ENCODE measurements around the gene LY9.

LY9 gene

GRCh38 chr1:160835751-160836150, 39.8 kb downstream of the LY9 start:
- DNase-seq (ENCODE audit: low spot score), result no peak

GRCh38 chr1:160836561-160836960, 40.6 kb downstream of the LY9 start:
- DNase-seq (ENCODE audit: low spot score), result no peak

GRCh38 chr1:160836981-160837557, 41.1 kb downstream of the LY9 start:
- DNase-seq (ENCODE audit: low spot score), result no peak

GRCh38 chr1:160837558-160838205, 41.7 kb downstream of the LY9 start:
- no peak for DNase-seq (ENCODE audit: low spot score)

- DNase-seq (ENCODE audit: low spot score), result no peak
These were observed 42.9 kb downstream of the LY9 start for GRCh38 chr1:160838888-160839287.

GRCh38 chr1:160839746-160840145, 43.8 kb downstream of the LY9 start:
- DNase-seq (ENCODE audit: low spot score), result no peak

GRCh38 chr1:160841079-160841478, 45.1 kb downstream of the LY9 start:
- DNase-seq (ENCODE audit: low spot score), result no peak

GRCh38 chr1:160844447-160845232, 48.7 kb downstream of the LY9 start:
- DNase-seq (ENCODE audit: low spot score), result no peak

- no peak for DNase-seq (ENCODE audit: low spot score)
These were observed 50.3 kb downstream of the LY9 start for GRCh38 chr1:160846281-160846680.

- no peak for DNase-seq (ENCODE audit: low spot score)
These were observed 54.6 kb downstream of the LY9 start for GRCh38 chr1:160850541-160850940.

GRCh38 chr1:160850993-160851392, 55.0 kb downstream of the LY9 start:
- DNase-seq (ENCODE audit: low spot score), result no peak

GRCh38 chr1:160853014-160853413, 57.0 kb downstream of the LY9 start:
- no peak for DNase-seq (ENCODE audit: low spot score)

GRCh38 chr1:160853754-160854153, 57.8 kb downstream of the LY9 start:
- no peak for DNase-seq (ENCODE audit: low spot score)

- DNase-seq (ENCODE audit: low spot score), result no peak
These were observed 59.4 kb downstream of the LY9 start for GRCh38 chr1:160855181-160855981.

- no peak for DNase-seq (ENCODE audit: low spot score)
These were observed 62.1 kb downstream of the LY9 start for GRCh38 chr1:160858097-160858496.

- DNase-seq (ENCODE audit: low spot score), result no peak
These were observed 62.5 kb downstream of the LY9 start for GRCh38 chr1:160858507-160858906.

GRCh38 chr1:160859166-160859565, 63.2 kb downstream of the LY9 start:
- DNase-seq (ENCODE audit: low spot score), result no peak

GRCh38 chr1:160860840-160861505, 65.0 kb downstream of the LY9 start:
- no peak for DNase-seq (ENCODE audit: low spot score)

- DNase-seq (ENCODE audit: low spot score), result no peak
These were observed 66.5 kb downstream of the LY9 start, which contains the start of gene CD244 for GRCh38 chr1:160862203-160863060. Gene CD244 (minus strand): TSS chr1:160862887. CDS start chr1:160862677, 210 bp downstream.

GRCh38 chr1:160863061-160863773, 67.2 kb downstream of the LY9 start:
- DNase-seq (ENCODE audit: low spot score), result no peak
